ENCODE results near the gene C2CD3.
"Not testable (repeated sequence)": the region's sequence is repeated elsewhere in the genome, so short reads cannot be mapped to it uniquely, and the experiment has no call there.

The C2CD3 gene

GRCh38 chr11:74066663-74067062, 104.1 kb downstream of the C2CD3 start:
- FAIRE-seq: not testable (repeated sequence)

GRCh38 chr11:74065534-74065933, 105.3 kb downstream of the C2CD3 start:
- FAIRE-seq: not testable (repeated sequence)

GRCh38 chr11:74063628-74064027, 107.2 kb downstream of the C2CD3 start:
- FAIRE-seq: not testable (repeated sequence)

GRCh38 chr11:74061599-74061998, 109.2 kb downstream of the C2CD3 start:
- not testable (repeated sequence) for FAIRE-seq

- no peak for FAIRE-seq
These were observed 113.3 kb downstream of the C2CD3 start for GRCh38 chr11:74057249-74058151.

GRCh38 chr11:74055938-74056337, 114.9 kb downstream of the C2CD3 start:
- no peak for FAIRE-seq

- FAIRE-seq: no peak
These were observed 120.3 kb downstream of the C2CD3 start for GRCh38 chr11:74050465-74050864.

- no peak for FAIRE-seq
These were observed 121.8 kb downstream of the C2CD3 start for GRCh38 chr11:74048993-74049392.

- FAIRE-seq: no peak
These were observed 126.3 kb downstream of the C2CD3 start for GRCh38 chr11:74044538-74044937.

GRCh38 chr11:74043450-74043849, 127.4 kb downstream of the C2CD3 start:
- no peak for FAIRE-seq

GRCh38 chr11:74037309-74037708, 133.5 kb downstream of the C2CD3 start:
- no peak for FAIRE-seq

- FAIRE-seq: no peak
These were observed 135.5 kb downstream of the C2CD3 start for GRCh38 chr11:74035264-74035663.

- FAIRE-seq: no peak
These were observed 137.8 kb downstream of the C2CD3 start for GRCh38 chr11:74033046-74033445.

GRCh38 chr11:74030723-74031676, 139.8 kb downstream of the C2CD3 start:
- no peak for FAIRE-seq

GRCh38 chr11:74025467-74026166, 145.2 kb downstream of the C2CD3 start:
- no peak for FAIRE-seq

GRCh38 chr11:74024261-74025029, 146.4 kb downstream of the C2CD3 start:
- FAIRE-seq: no peak

- no peak for FAIRE-seq
These were observed 147.5 kb downstream of the C2CD3 start for GRCh38 chr11:74023276-74023675.

- no peak for FAIRE-seq
These were observed 148.3 kb downstream of the C2CD3 start for GRCh38 chr11:74022546-74022945.

- FAIRE-seq: no peak
These were observed 148.8 kb downstream of the C2CD3 start for GRCh38 chr11:74021998-74022397.

- FAIRE-seq: no peak
These were observed 150.3 kb downstream of the C2CD3 start for GRCh38 chr11:74020539-74020938.

- no peak for FAIRE-seq
These were observed 150.9 kb downstream of the C2CD3 start for GRCh38 chr11:74019860-74020259.

GRCh38 chr11:74019104-74019738, 151.6 kb downstream of the C2CD3 start:
- FAIRE-seq: no peak

All from G401.6 (cell line).